ENCODE results near the gene MRPL11. TPM values are rescaled to one million over a fixed set of nuclear protein-coding genes. Genes with fewer than 3 reads are reported as not detected.

Gene MRPL11
- total and polyA plus RNA-seq, 10 donors: 25.5 to 87.1 (median 37.3) TPM

DNA sequence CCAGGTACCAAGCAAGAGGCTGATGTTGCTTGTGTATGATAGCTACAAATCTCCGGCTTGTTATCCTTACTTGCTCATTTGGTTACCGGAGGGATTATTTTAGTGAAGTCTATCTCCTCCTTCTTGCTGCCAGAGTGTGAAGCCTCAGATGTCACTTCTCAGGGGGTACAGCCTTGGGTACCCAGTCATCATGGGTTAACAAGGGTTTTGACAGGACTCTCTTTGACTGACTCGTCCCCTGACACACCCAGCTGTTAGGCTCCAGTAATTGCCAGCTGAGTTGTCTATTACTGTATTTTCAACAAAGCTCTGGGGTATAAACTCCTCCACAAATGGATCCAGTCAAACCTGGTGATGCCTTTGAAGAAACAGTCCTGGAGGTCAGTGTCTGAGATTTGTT is 16.2 kb upstream of the MRPL11 start:
- Histone ChIP-seq H3K4me3 (no peak overlapping the region), H3K36me3 (no peaks in the 10 kb centered on the region), H3K27ac (no peak overlapping the region), H3K4me1 (peaks cover 3 to 31% (median 15%) of the 10 kb centered on the region in 6 donors), H3K9me3 (no peaks in the 10 kb centered on the region), H3K27me3 (replicated peaks in 1 of 7) (no peaks in the 10 kb centered on the region)
- WGBS, 5 donors: 38 to 72% (median 64%) methylated on average over 3 of the region's 3 CpGs
- intact Hi-C loops (cut with DNase I; ENCODE audit: low total_unique reads): no loop called here
- TF ChIP-seq POLR2AphosphoS5 (IDR thresholded peaks at IDR 0.05) (no peak), POLR2A (IDR thresholded peaks at IDR 0.05) (no peak), CTCF (IDR thresholded peaks at IDR 0.05 in 8 of 11, conservative IDR thresholded peaks at IDR 0.05 in 3 of 11) (no peak)
- DNase-seq: no peak

GRCh38 chr11:66454247-66454646 is 15.6 kb upstream of the MRPL11 start:
- H3K27me3 ChIP-seq (replicated peaks in 1 of 7): no peaks in the 10 kb centered on the region
- H3K4me1 ChIP-seq: peaks cover 1 to 26% (median 12%) of the 10 kb centered on the region in 6 donors
- no peaks in the 10 kb centered on the region for H3K9me3 ChIP-seq
- WGBS, 5 donors: 25 to 39% (median 30%) methylated on average over 6 of the region's 6 CpGs
- no peak overlapping the region for H3K4me3 ChIP-seq
- intact Hi-C loops (cut with DNase I; ENCODE audit: low total_unique reads): no loop called here
- H3K36me3 ChIP-seq: no peaks in the 10 kb centered on the region
- no peak overlapping the region for H3K27ac ChIP-seq
- TF ChIP-seq CTCF (IDR thresholded peaks at IDR 0.05 in 8 of 11, conservative IDR thresholded peaks at IDR 0.05 in 3 of 11) (no peak), POLR2AphosphoS5 (IDR thresholded peaks at IDR 0.05) (no peak)
- DNase-seq: no peak

DNA sequence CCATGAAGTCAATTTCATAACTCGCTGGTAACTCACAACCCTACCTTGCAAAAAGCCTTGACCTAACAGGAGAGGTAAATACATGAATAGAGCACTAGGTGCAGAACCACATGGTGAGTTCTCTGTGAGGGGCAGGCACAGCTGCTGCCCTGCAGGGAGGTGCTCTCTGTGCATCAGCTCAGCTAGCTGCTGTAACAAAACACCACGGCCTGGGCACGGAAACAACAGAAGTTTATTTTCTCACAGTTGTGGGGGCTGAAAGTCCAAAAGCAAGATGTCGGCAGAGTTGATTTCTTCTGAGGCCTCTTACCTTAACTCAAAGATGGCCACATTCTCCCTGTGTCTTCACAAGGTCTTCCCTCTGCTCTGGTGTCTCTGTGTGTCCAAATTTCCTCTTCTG is 13.0 kb upstream of the MRPL11 start:
- H3K4me1 ChIP-seq: no peaks in the 10 kb centered on the region
- 84 to 95% (median 88%) methylated on average over 4 of the region's 4 CpGs for WGBS, 5 donors
- no peak overlapping the region for H3K27ac ChIP-seq
- no peak overlapping the region for H3K4me3 ChIP-seq
- H3K9me3 ChIP-seq: no peaks in the 10 kb centered on the region
- DNase-seq: no peak
- H3K27me3 ChIP-seq (replicated peaks in 1 of 7): no peaks in the 10 kb centered on the region
- intact Hi-C loops (cut with DNase I; ENCODE audit: low total_unique reads): no loop called here
- TF ChIP-seq POLR2A (IDR thresholded peaks at IDR 0.05) (no peak), POLR2AphosphoS5 (IDR thresholded peaks at IDR 0.05) (no peak), CTCF (IDR thresholded peaks at IDR 0.05 in 8 of 11, conservative IDR thresholded peaks at IDR 0.05 in 3 of 11) (no peak)
- no peaks in the 10 kb centered on the region for H3K36me3 ChIP-seq

DNA sequence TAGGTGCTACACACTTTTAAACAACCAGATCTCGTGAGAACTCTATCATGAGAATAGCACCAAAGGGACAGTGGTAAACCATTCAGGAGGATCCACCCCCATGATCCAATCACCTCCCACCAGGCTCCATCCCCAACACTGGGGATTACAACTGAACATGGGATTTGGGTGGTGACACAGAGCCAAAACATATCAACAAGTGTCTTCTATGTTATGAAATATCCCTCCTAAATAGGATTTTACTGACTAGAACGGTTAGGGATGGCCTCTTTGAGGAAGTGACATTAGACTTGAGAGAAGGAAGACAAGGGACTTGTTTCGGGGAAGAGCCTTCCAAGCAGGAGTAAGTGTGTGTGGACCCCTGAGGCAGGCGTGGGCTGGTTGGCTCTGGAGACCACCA is 11.9 kb upstream of the MRPL11 start:
- no peak for TF ChIP-seq CTCF (IDR thresholded peaks at IDR 0.05 in 8 of 11, conservative IDR thresholded peaks at IDR 0.05 in 3 of 11)
- no peak for TF ChIP-seq POLR2AphosphoS5 (IDR thresholded peaks at IDR 0.05)
- TF ChIP-seq POLR2A (IDR thresholded peaks at IDR 0.05): no peak
- no peaks in the 10 kb centered on the region for H3K36me3 ChIP-seq
- no peaks in the 10 kb centered on the region for H3K4me1 ChIP-seq
- intact Hi-C loops (cut with DNase I; ENCODE audit: low total_unique reads): no loop called here
- 45 to 68% (median 58%) methylated on average over 4 of the region's 4 CpGs for WGBS, 5 donors
- H3K9me3 ChIP-seq: no peaks in the 10 kb centered on the region
- no peak for DNase-seq
- H3K27ac ChIP-seq: no peak overlapping the region
- H3K4me3 ChIP-seq: no peak overlapping the region
- no peaks in the 10 kb centered on the region for H3K27me3 ChIP-seq (replicated peaks in 1 of 7)

Data from spleen (tissue), 11 donors.